ENCODE results near the gene AGAP1. TPM values are rescaled to one million over a fixed set of nuclear protein-coding genes. Genes with fewer than 3 reads are reported as not detected.

AGAP1 gene
- total RNA-seq, 4 donors from 2014 or later, result 33.7 to 39.9 (median 35.6) TPM

GRCh38 chr2:235494716-235495372, 1.0 kb downstream of the AGAP1 start:
- H3K4me3 ChIP-seq, result peak overlapping the region; percentile 36 to 81 (median 70)
- H3K27me3 ChIP-seq, result no peaks in the 10 kb centered on the region
- WGBS, 2 donors, result 0% methylated on average over 6 to 52 of the region's 72 CpGs
- no peak for TF ChIP-seq CTCF (IDR thresholded peaks at IDR 0.05)
- TF ChIP-seq EP300 (IDR thresholded peaks at IDR 0.05), result no peak
- TF ChIP-seq POLR2A (IDR thresholded peaks at IDR 0.05), result no peak
- peak overlapping the region; percentile 37 to 88 (median 68) for H3K27ac ChIP-seq
- H3K9me3 ChIP-seq, result peaks cover 0 to 20% (median 0%) of the 10 kb centered on the region in 4 donors
- no peaks in the 10 kb centered on the region for H3K36me3 ChIP-seq
- DNase-seq (ENCODE audit: low spot score in 2 of 2), result peak in 1 of 2 donors; percentile 30
- H3K4me1 ChIP-seq, result peaks cover 0 to 45% (median 13%) of the 10 kb centered on the region in 4 donors

- Histone ChIP-seq H3K4me3 (peak overlapping the region; percentile 36 to 81 (median 70)), H3K27me3 (no peaks in the 10 kb centered on the region), H3K4me1 (peaks cover 0 to 46% (median 13%) of the 10 kb centered on the region in 4 donors), H3K27ac (peak overlapping the region; percentile 37 to 88 (median 68)), H3K36me3 (no peaks in the 10 kb centered on the region), H3K9me3 (peaks cover 0 to 13% (median 0%) of the 10 kb centered on the region in 4 donors)
- no peak for TF ChIP-seq EP300 (IDR thresholded peaks at IDR 0.05)
- no peak for TF ChIP-seq CTCF (IDR thresholded peaks at IDR 0.05)
- no peak for TF ChIP-seq POLR2A (IDR thresholded peaks at IDR 0.05)
- DNase-seq (ENCODE audit: low spot score in 2 of 2), result no peak
- 21 to 29% methylated on average over 18 of the region's 18 CpGs for WGBS, 2 donors
Observed at GRCh38 chr2:235495373-235496238, 1.8 kb downstream of the AGAP1 start.

- peaks cover 0 to 53% (median 13%) of the 10 kb centered on the region in 4 donors for H3K4me1 ChIP-seq
- 77 to 91% methylated on average over 5 to 8 of the region's 8 CpGs for WGBS, 2 donors
- H3K9me3 ChIP-seq, result peaks cover 0 to 8% (median 0%) of the 10 kb centered on the region in 4 donors
- TF ChIP-seq EP300 (IDR thresholded peaks at IDR 0.05) (no peak), POLR2A (IDR thresholded peaks at IDR 0.05) (peak in 1 of 2 donors; percentile 2)
- H3K27ac ChIP-seq, result peak overlapping the region in 2 of 4 donors; percentile 72 to 88
- H3K27me3 ChIP-seq, result no peaks in the 10 kb centered on the region
- DNase-seq (ENCODE audit: low spot score in 2 of 2), result no peak
- H3K4me3 ChIP-seq, result peak overlapping the region in 3 of 4 donors; percentile 62 to 81 (median 78)
- H3K36me3 ChIP-seq, result no peaks in the 10 kb centered on the region
Observed at GRCh38 chr2:235496239-235496621, 2.4 kb downstream of the AGAP1 start.

GRCh38 chr2:235497096-235497495, 3.3 kb downstream of the AGAP1 start:
- DNase-seq (ENCODE audit: low spot score in 2 of 2), result no peak

More at GRCh38 chr2:235497096-235497495, 3.3 kb downstream of the AGAP1 start:
- no peak for TF ChIP-seq CTCF (IDR thresholded peaks at IDR 0.05)
- TF ChIP-seq EP300 (IDR thresholded peaks at IDR 0.05), result no peak
- TF ChIP-seq POLR2A (IDR thresholded peaks at IDR 0.05), result no peak
- 43 to 75% methylated on average over 3 of the region's 3 CpGs for WGBS, 2 donors
- no peaks in the 10 kb centered on the region for H3K36me3 ChIP-seq
- peak overlapping the region in 1 of 4 donors; percentile 88 for H3K27ac ChIP-seq
- no peaks in the 10 kb centered on the region for H3K9me3 ChIP-seq
- H3K4me1 ChIP-seq, result peaks cover 0 to 61% (median 15%) of the 10 kb centered on the region in 4 donors
- H3K27me3 ChIP-seq, result no peaks in the 10 kb centered on the region
- H3K4me3 ChIP-seq, result no peak overlapping the region
